Stromal cell of bone marrow (primary cell): Measurements from ENCODE around the gene SINHCAF.

Source experiments
- DNase-seq: peaks from one replicate; pipeline ENCODE4 v3.0.0-alpha.2; 2012; ENCODE audit warnings: low read depth

Gene SINHCAF

DNA sequence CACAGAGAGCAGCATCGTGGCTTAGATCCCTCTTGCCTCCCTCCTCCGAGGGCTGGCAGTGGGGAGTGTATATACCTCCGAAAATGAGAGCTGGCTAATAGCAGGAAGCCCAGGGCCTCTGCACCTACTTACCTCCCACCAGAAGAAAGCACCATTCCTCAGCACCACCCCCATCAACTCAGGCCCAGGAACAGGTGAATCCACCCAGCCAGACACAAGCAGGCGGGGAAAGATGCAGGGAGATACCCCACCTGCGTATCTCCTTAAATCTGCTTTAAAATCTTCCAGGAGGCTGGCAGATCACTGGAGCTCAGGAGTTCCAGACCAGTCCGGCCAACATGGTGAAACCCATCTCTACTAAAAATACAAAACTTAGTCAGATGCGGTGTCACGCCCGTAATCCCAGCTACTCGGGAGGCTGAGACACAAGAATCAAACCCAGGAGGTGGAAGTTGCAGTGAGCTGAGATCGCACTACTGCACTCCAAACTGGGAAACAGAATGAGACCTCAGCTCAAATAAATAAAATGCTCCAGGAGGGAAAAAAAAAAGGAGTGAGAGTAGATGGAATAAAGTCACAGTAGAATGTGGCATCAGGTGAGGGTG, 93.5 kb downstream of the SINHCAF start:
- DNase-seq = no peak

DNA sequence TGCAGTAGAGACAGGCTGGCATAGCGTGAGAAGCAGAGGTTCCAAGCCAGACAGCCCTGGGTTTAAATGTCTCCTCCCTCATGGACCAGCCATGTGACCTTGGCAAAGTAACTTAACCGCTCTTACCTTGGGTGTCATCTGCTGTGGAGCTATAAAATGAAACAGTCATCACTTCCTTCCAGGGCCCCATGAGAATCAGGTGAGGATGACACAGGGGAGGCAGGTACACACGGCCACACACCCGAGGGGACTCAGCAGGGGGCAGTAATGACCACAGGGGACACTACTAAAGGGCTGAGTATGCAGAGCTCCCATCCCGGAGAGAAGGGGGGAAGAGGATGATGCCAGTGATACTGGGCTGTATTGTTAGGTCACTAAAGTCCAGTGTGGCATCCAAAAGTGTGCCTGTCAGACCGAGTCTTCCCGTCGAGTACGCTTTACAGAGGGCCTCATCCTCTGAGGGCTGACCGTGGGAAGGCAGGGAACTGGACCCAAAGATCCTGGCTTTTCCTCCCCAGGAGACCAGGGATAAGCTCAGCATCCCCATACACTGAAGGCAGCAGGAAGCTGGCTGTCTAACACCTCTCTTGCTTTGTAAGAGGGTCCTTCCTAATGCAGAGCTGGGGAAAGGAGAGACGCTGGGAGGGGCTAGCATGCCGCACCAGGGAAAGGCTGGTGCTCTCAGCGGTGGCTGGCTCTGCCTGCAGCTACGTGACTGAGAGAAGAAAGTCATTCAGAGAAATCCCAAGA, 94.2 kb downstream of the SINHCAF start:
- DNase-seq = no peak
